HCT116 (cell line): ENCODE data around the gene LPAR2. TPM values are rescaled to one million over a fixed set of nuclear protein-coding genes. Genes with fewer than 3 reads are reported as not detected.

Experiments
- ATAC-seq: fragments of 200-7000 bp; cut with Tn5 transposase; 2 replicates; pipeline ENCODE4 v1.9.1; 2020; ENCODE audit warnings: mild to moderate bottlenecking, moderate library complexity
- BruUV-seq: library from RNA; stranded (reverse); fragments of 400-500 nt; replicated peaks from 2 replicates; lab custom pipeline; 2021; lab: Mats Ljungman, UMichigan
- CTCF ChIA-PET: fragments of 300-600 bp; sonication (Branson Sonifier 250); formaldehyde crosslinking; loops from one replicate; lab custom pipeline; 2021; ENCODE audit warnings: antibody characterized with exemption; lab: Charles Lee
- POLR2A ChIA-PET: fragments of 300-600, 350-600 bp; sonication (Branson Sonifier 250); formaldehyde crosslinking; loops from one replicate; lab custom pipeline; 2021; ENCODE audit warnings: antibody characterized with exemption; lab: Charles Lee
- RAD21 ChIA-PET, 2 experiments: fragments of 300-600 bp; sonication (Branson Sonifier 250); formaldehyde crosslinking; loops; one replicate each; lab custom pipeline; 2023; ENCODE audit warnings: low total read pairs in 2 of 2; ENCODE audit not compliant: uncharacterized antibody in 2 of 2, unreplicated experiment in 2 of 2, low non-redundant PET in 1 of 2; lab: Charles Lee
- DNase-seq: peaks from one replicate; pipeline ENCODE4 v3.0.0-alpha.2; 2010; ENCODE audit warnings: low read depth, low spot score
- H2AFZ ChIP-seq: fragments of 200-600 bp; shearing (Covaris generic), sonication (generic); 2 replicates; pipeline ENCODE4 v1.6.1; 2017; ENCODE audit warnings: low read depth, mixed run types, mixed read lengths, antibody characterized with exemption, low read length; ENCODE audit not compliant: poor library complexity, severe bottlenecking
- H3K27ac ChIP-seq: 2 replicates; pipeline ENCODE4 v1.5.1; 2012; ENCODE audit warnings: low read depth, low read length
- H3K27me3 ChIP-seq: fragments of 200-600 bp; sonication (generic); 2 replicates; pipeline ENCODE4 v1.6.1; 2016; ENCODE audit warnings: mixed run types, low read length, mixed read lengths; ENCODE audit not compliant: insufficient read depth
- H3K36me3 ChIP-seq, 2 experiments: fragments of 200-500 bp in 1 of 2; fragments of 200-600 bp in 1 of 2; sonication (Bioruptor generic) in 1 of 2; sonication (generic) in 1 of 2; 2 replicates each; pipeline versions ENCODE4 v1.5.1 to v1.6.1; 2014 to 2016; ENCODE audit warnings: low read length in 2 of 2, inconsistent platforms in 1 of 2, mixed read lengths in 1 of 2, mixed run types in 1 of 2; ENCODE audit not compliant: insufficient read depth in 2 of 2, control insufficient read depth in 1 of 2
- H3K4me1 ChIP-seq, 2 experiments: fragments of 200-600 bp in 1 of 2; sonication (generic) in 1 of 2; 2 replicates each; pipeline versions ENCODE4 v1.5.1 to v1.6.1; 2012 to 2017; ENCODE audit warnings: low read length in 2 of 2, inconsistent platforms in 1 of 2, mild to moderate bottlenecking in 1 of 2, mixed read lengths in 1 of 2, mixed run types in 1 of 2, moderate library complexity in 1 of 2; ENCODE audit not compliant: insufficient read depth in 2 of 2, control insufficient read depth in 1 of 2
- H3K4me2 ChIP-seq: fragments of 200-600 bp; sonication (generic); 2 replicates; pipeline ENCODE4 v1.6.1; 2017; ENCODE audit warnings: mixed run types, low read length, mixed read lengths
- H3K4me3 ChIP-seq, 2 experiments: fragments of 200-600 bp in 1 of 2; sonication (generic) in 1 of 2; replicated peaks in 1 of 2; 2 replicates each; pipeline ENCODE4 v1.5.1; 2011 to 2016; ENCODE audit warnings: low read length in 2 of 2, control low read depth in 1 of 2, low read depth in 1 of 2, mild to moderate bottlenecking in 1 of 2, mixed read lengths in 1 of 2, mixed run types in 1 of 2
- H3K79me2 ChIP-seq: fragments of 200-600 bp; sonication (generic); 2 replicates; pipeline ENCODE4 v1.6.1; 2017; ENCODE audit warnings: mild to moderate bottlenecking, mixed run types, low read length, moderate library complexity, mixed read lengths; ENCODE audit not compliant: insufficient read depth
- H3K9ac ChIP-seq: fragments of 200-600 bp; sonication (generic); 2 replicates; pipeline ENCODE4 v1.6.1; 2016; ENCODE audit warnings: low read length, mixed read lengths
- H3K9me2 ChIP-seq: fragments of 200-600 bp; sonication (generic), shearing (Covaris generic); 2 replicates; pipeline ENCODE4 v1.6.1; 2017; ENCODE audit warnings: mixed run types, mild to moderate bottlenecking, moderate library complexity; ENCODE audit not compliant: insufficient read depth
- H3K9me3 ChIP-seq, 2 experiments: fragments of 200-500 bp in 1 of 2; fragments of 200-600 bp in 1 of 2; sonication (Bioruptor generic) in 1 of 2; sonication (generic) in 1 of 2; 2 replicates each; pipeline ENCODE4 v1.6.1; 2014 to 2017; ENCODE audit warnings: low read length in 2 of 2, mixed read lengths in 2 of 2, inconsistent platforms in 1 of 2, low read depth in 1 of 2, mild to moderate bottlenecking in 1 of 2, mixed run types in 1 of 2, moderate library complexity in 1 of 2; ENCODE audit not compliant: control insufficient read depth in 1 of 2, insufficient read depth in 1 of 2
- H4K20me1 ChIP-seq: fragments of 200-600 bp; sonication (generic), shearing (Covaris generic); 2 replicates; pipeline ENCODE4 v1.6.1; 2017; ENCODE audit warnings: mixed run types, mild to moderate bottlenecking, moderate library complexity; ENCODE audit not compliant: insufficient read depth
- CBX3 ChIP-seq: IDR thresholded peaks from 2 replicates; pipeline ENCODE4 v1.6.1; 2012; ENCODE audit warnings: low read depth
- CEBPB ChIP-seq: IDR thresholded peaks from 2 replicates; pipeline ENCODE4 v1.6.1; 2012; ENCODE audit warnings: low read depth
- EGR1 ChIP-seq: IDR thresholded peaks from 2 replicates; pipeline ENCODE4 v1.6.1; 2012; ENCODE audit warnings: low read depth
- ELF1 ChIP-seq: IDR thresholded peaks from 2 replicates; pipeline ENCODE4 v1.6.1; 2012; ENCODE audit warnings: low read depth, borderline replicate concordance
- EZH2 ChIP-seq: fragments of 200-600 bp; sonication (generic); IDR thresholded peaks from 2 replicates; pipeline ENCODE4 v1.6.1; 2017; ENCODE audit warnings: antibody characterized with exemption, mixed run types
- EZH2phosphoT487 ChIP-seq: fragments of 200-600 bp; IDR thresholded peaks from 2 replicates; pipeline ENCODE4 v1.6.1; 2018; ENCODE audit warnings: antibody characterized with exemption, borderline replicate concordance
- FOSL1 ChIP-seq: IDR thresholded peaks from 2 replicates; pipeline ENCODE4 v1.6.1; 2012; ENCODE audit warnings: low read depth
- JUND ChIP-seq: IDR thresholded peaks from 2 replicates; pipeline ENCODE4 v1.6.1; 2012
- MAX ChIP-seq: IDR thresholded peaks from 2 replicates; pipeline ENCODE4 v1.6.1; 2012
- POLR2A ChIP-seq: IDR thresholded peaks from 2 replicates; pipeline ENCODE4 v1.7.0; 2011; ENCODE audit warnings: borderline replicate concordance; ENCODE audit not compliant: insufficient read depth, insufficient read length; ENCODE audit errors: extremely low read depth
- POLR2AphosphoS5 ChIP-seq: IDR thresholded peaks from 2 replicates; pipeline ENCODE4 v1.6.1; 2011; ENCODE audit warnings: mild to moderate bottlenecking, low read depth, low read length, moderate library complexity
- RAD21 ChIP-seq: IDR thresholded peaks from 2 replicates; pipeline ENCODE4 v1.6.1; 2012; ENCODE audit warnings: low read depth, mild to moderate bottlenecking
- REST ChIP-seq: IDR thresholded peaks from 2 replicates; pipeline ENCODE4 v1.6.1; 2012; ENCODE audit warnings: low read depth
- SIN3A ChIP-seq: IDR thresholded peaks from 2 replicates; pipeline ENCODE4 v1.6.1; 2012; ENCODE audit warnings: low read depth
- SP1 ChIP-seq: IDR thresholded peaks from 2 replicates; pipeline ENCODE4 v1.6.1; 2012; ENCODE audit warnings: low read depth
- SRF ChIP-seq: IDR thresholded peaks from 2 replicates; pipeline ENCODE4 v1.6.1; 2012; ENCODE audit warnings: low read depth
- TCF7L2 ChIP-seq: IDR thresholded peaks from 2 replicates; pipeline ENCODE4 v1.7.0; 2011; ENCODE audit warnings: borderline replicate concordance, inconsistent platforms; ENCODE audit not compliant: insufficient read depth, insufficient read length; ENCODE audit errors: extremely low read depth
- YY1 ChIP-seq: IDR thresholded peaks from 2 replicates; pipeline ENCODE4 v1.6.1; 2011; ENCODE audit warnings: low read length, low read depth, moderate library complexity, mild to moderate bottlenecking; ENCODE audit not compliant: insufficient replicate concordance; ENCODE audit errors: extremely low read depth
- ZBTB33 ChIP-seq: IDR thresholded peaks from 2 replicates; pipeline ENCODE4 v1.6.1; 2011; ENCODE audit warnings: mild to moderate bottlenecking, low read length, moderate library complexity; ENCODE audit not compliant: insufficient replicate concordance; ENCODE audit errors: extremely low read depth
- ZFX ChIP-seq: fragments of 450-650 bp; IDR thresholded peaks from 2 replicates; pipeline ENCODE4 v1.6.1; 2017
- ZNF274 ChIP-seq: fragments of 200-500 bp; sonication (Bioruptor generic); IDR thresholded peaks from 2 replicates; pipeline ENCODE4 v1.6.1; 2014; ENCODE audit warnings: mild to moderate bottlenecking, low read depth, low read length, inconsistent platforms
- intact Hi-C: fragments of 100-400 bp; cut with micrococcal nuclease; formaldehyde crosslinking; loops from 2 replicates; pipeline ENCODE4 v1.10.0; 2022
- total RNA-seq: library from RNA; stranded (reverse); gene quantifications from one replicate; pipeline ENCODE4 v1.2.1, GENCODE V29; 2021; ENCODE audit not compliant: unreplicated experiment
- TF ChIP-seq, protein P1 (sequence below), 3 experiments: fragments of 200-600 bp in 1 of 3; sonication (generic) in 1 of 3; IDR thresholded peaks in 2 of 3; conservative IDR thresholded peaks in 1 of 3; 2 replicates each; pipeline ENCODE4 v1.5.1; 2012 to 2017; ENCODE audit warnings: low read depth in 2 of 3, low read length in 2 of 3, antibody characterized with exemption in 1 of 3, borderline replicate concordance in 1 of 3, control low read depth in 1 of 3, mild to moderate bottlenecking in 1 of 3, mixed read lengths in 1 of 3, mixed run types in 1 of 3, moderate library complexity in 1 of 3; ENCODE audit not compliant: insufficient read depth in 1 of 3

The LPAR2 gene
- total RNA-seq, 1 experiment from 2014 or later: 28.2 TPM

DNA sequence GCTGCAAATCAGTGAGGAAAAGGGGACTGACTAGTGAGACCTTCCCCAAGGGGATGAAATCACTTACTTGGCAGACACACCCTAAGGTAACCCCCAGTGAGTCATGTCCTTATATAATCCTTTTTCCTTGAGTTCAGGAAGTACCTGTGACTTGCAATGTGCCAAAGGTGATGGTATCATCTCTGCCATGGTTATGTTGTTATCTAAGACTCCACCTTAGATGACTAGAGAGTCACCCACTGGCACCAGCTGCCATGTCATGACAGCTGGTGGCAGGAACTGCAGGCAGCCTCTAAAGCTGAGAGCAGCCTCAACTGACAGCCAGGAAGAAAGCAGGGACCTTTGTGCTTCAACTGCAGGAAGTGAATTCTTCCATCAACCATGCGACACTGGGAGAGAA is 22.0 kb downstream of the LPAR2 start:
- POLR2A ChIA-PET: no interaction called here
- no TSS peak for BruUV-seq
- RAD21 ChIA-PET: no interaction called here
- no peaks in the 10 kb centered on the region for H3K27me3 ChIP-seq
- H3K4me1 ChIP-seq: peaks cover 26 to 47% of the 10 kb centered on the region in 2 experiments
- DNase-seq (peak; percentile 82), ATAC-seq (peak; percentile 80)
- no peak overlapping the region for H3K4me3 ChIP-seq
- CTCF ChIA-PET: no interaction called here
- intact Hi-C loops: no loop called here
- no peaks in the 10 kb centered on the region for H4K20me1 ChIP-seq
- no peaks in the 10 kb centered on the region; a peak in 1 of 4 replicates for H3K36me3 ChIP-seq
- H3K27ac ChIP-seq: peak overlapping the region; percentile 35
- H3K9me2 ChIP-seq: no peaks in the 10 kb centered on the region
- no peak overlapping the region for H2AFZ ChIP-seq
- H3K9ac ChIP-seq: peak overlapping the region; percentile 22; the same call in 1 of the 2 replicates
- H3K4me2 ChIP-seq: peak overlapping the region; percentile 59
- H3K79me2 ChIP-seq: peaks cover 8% of the 10 kb centered on the region
- no peaks in the 10 kb centered on the region for H3K9me3 ChIP-seq
- TF ChIP-seq ZNF274: no peak
- TF ChIP-seq JUND: peak; percentile 85
- no peak for TF ChIP-seq EZH2
- peak; percentile 85 for TF ChIP-seq SP1
- TF ChIP-seq ZBTB33: no peak
- TF ChIP-seq POLR2AphosphoS5: peak; percentile 57; the same call in 1 of the 2 replicates
- no peak for TF ChIP-seq EGR1
- TF ChIP-seq ELF1: no peak; the same call in 1 of the 2 replicates
- TF ChIP-seq SRF: no peak
- peak; percentile 78 for TF ChIP-seq MAX
- TF ChIP-seq CBX3: peak; percentile 78
- peak; percentile 42 for TF ChIP-seq YY1
- TF ChIP-seq CEBPB: peak; percentile 82
- TF ChIP-seq EZH2phosphoT487: no peak
- TF ChIP-seq, protein P1, sequence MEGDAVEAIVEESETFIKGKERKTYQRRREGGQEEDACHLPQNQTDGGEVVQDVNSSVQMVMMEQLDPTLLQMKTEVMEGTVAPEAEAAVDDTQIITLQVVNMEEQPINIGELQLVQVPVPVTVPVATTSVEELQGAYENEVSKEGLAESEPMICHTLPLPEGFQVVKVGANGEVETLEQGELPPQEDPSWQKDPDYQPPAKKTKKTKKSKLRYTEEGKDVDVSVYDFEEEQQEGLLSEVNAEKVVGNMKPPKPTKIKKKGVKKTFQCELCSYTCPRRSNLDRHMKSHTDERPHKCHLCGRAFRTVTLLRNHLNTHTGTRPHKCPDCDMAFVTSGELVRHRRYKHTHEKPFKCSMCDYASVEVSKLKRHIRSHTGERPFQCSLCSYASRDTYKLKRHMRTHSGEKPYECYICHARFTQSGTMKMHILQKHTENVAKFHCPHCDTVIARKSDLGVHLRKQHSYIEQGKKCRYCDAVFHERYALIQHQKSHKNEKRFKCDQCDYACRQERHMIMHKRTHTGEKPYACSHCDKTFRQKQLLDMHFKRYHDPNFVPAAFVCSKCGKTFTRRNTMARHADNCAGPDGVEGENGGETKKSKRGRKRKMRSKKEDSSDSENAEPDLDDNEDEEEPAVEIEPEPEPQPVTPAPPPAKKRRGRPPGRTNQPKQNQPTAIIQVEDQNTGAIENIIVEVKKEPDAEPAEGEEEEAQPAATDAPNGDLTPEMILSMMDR (IDR thresholded peaks at IDR 0.05 in 2 of 3, conservative IDR thresholded peaks at IDR 0.05 in 1 of 3; ENCODE audit: borderline replicate concordance in 1 of 3, insufficient read depth in 1 of 3, low read depth in 2 of 3, low read length in 2 of 3): no peak
- TF ChIP-seq TCF7L2: no peak
- TF ChIP-seq RAD21: peak; percentile 20; the same call in 1 of the 2 replicates
- no peak for TF ChIP-seq POLR2A
- TF ChIP-seq REST: no peak
- peak; percentile 90 for TF ChIP-seq SIN3A
- peak; percentile 76 for TF ChIP-seq FOSL1
- no peak for TF ChIP-seq ZFX
